CD4-positive, alpha-beta T cell (primary cell): Measurements from ENCODE around the gene KCTD14. TPM values are rescaled to one million over a fixed set of nuclear protein-coding genes. Genes with fewer than 3 reads are reported as not detected.
A peak's percentile ranks its signal among the peaks of the same experiment; 100 is the strongest.

ENCODE experiments used
- ATAC-seq: fragments of 200-7000 bp; cut with Tn5 transposase; one replicate; pipeline ENCODE4 v1.10.0; 2022; ENCODE audit warnings: mild to moderate bottlenecking; ENCODE audit not compliant: poor library complexity
- CTCF ChIA-PET: fragments of 350-600 bp; sonication (Branson Sonifier 250); formaldehyde crosslinking; loops from one replicate; lab custom pipeline; 2021; ENCODE audit warnings: antibody characterized with exemption, inconsistent platforms; lab: Charles Lee
- POLR2A ChIA-PET: fragments of 350-600 bp; sonication (Branson Sonifier 250); formaldehyde crosslinking; loops from one replicate; lab custom pipeline; 2021; ENCODE audit warnings: antibody characterized with exemption, inconsistent platforms; lab: Charles Lee
- DNase-seq, 14 experiments: peaks; one replicate each; pipeline ENCODE4 v3.0.0-alpha.2; 2013 to 2020; ENCODE audit warnings: mixed read lengths in 2 of 14
- H3K27ac ChIP-seq, 2 donors: one replicate each; pipeline versions ENCODE4 v1.5.1 to v1.7.0; 2013; ENCODE audit warnings: low read length in 2 of 2, low read depth in 1 of 2, mild to moderate bottlenecking in 1 of 2
- H3K27me3 ChIP-seq, 2 experiments: 1 replicate in 1 of 2; 2 replicates in 1 of 2; pipeline versions ENCODE4 v1.6.1 to v1.7.0; 2013; ENCODE audit warnings: low read length in 2 of 2, control low read depth in 1 of 2, mild to moderate bottlenecking in 1 of 2, moderate library complexity in 1 of 2; ENCODE audit not compliant: insufficient read depth in 2 of 2, control insufficient read depth in 1 of 2
- H3K36me3 ChIP-seq: one replicate; pipeline ENCODE4 v1.6.1; 2013; ENCODE audit warnings: low read length, control low read depth; ENCODE audit not compliant: insufficient read depth
- H3K4me1 ChIP-seq: one replicate; pipeline ENCODE4 v1.6.1; 2013; ENCODE audit warnings: low read length, control low read depth; ENCODE audit not compliant: insufficient read depth
- H3K4me3 ChIP-seq: one replicate; pipeline ENCODE4 v1.5.1; 2013; ENCODE audit warnings: mild to moderate bottlenecking, low read length, moderate library complexity
- H3K9me3 ChIP-seq, 2 experiments: 1 replicate in 1 of 2; 2 replicates in 1 of 2; pipeline versions ENCODE4 v1.6.1 to v1.7.0; 2013; ENCODE audit warnings: low read length in 2 of 2, mild to moderate bottlenecking in 2 of 2, control low read depth in 1 of 2, moderate library complexity in 1 of 2; ENCODE audit not compliant: control insufficient read depth in 1 of 2, insufficient read depth in 1 of 2
- H3K27ac Mint-ChIP-seq: one replicate; pipeline ENCODE4 v1.8.0; 2020; ENCODE audit warnings: mixed read lengths
- H3K27me3 Mint-ChIP-seq: one replicate; pipeline ENCODE4 v1.8.0; 2021; ENCODE audit warnings: mixed read lengths
- H3K36me3 Mint-ChIP-seq: one replicate; pipeline ENCODE4 v1.8.0; 2021; ENCODE audit warnings: low read depth, mixed read lengths
- H3K4me1 Mint-ChIP-seq: one replicate; pipeline ENCODE4 v1.8.0; 2021; ENCODE audit warnings: low read depth, mixed read lengths
- H3K4me3 Mint-ChIP-seq: one replicate; pipeline ENCODE4 v1.8.0; 2020; ENCODE audit warnings: mild to moderate bottlenecking, mixed read lengths
- H3K9me3 Mint-ChIP-seq: one replicate; pipeline ENCODE4 v1.8.0; 2020; ENCODE audit warnings: mixed read lengths
- intact Hi-C, 2 experiments: fragments of 100-400 bp; cut with DNase I in 1 of 2; cut with micrococcal nuclease in 1 of 2; formaldehyde crosslinking; loops; one replicate each; pipeline versions ENCODE4 v1.15.1 to v1.9.0; 2023 to 2025; cut with DNase I, micrococcal nuclease
- total RNA-seq, 174 experiments: library from RNA in 2 of 174; stranded (reverse) in 2 of 174; gene quantifications; one replicate each; pipeline ENCODE4 v1.2.3 and lab custom pipeline; 2021 to 2026
- TF ChIP-seq, protein P1 (sequence below): fragments of 200-600 bp; IDR thresholded peaks from one replicate; pipeline ENCODE4 v1.8.0; 2022; ENCODE audit warnings: antibody characterized with exemption, mild to moderate bottlenecking

KCTD14 gene
- total RNA-seq, 2 experiments from 2014 or later, result 0.34 TPM; not detected in 1

DNA sequence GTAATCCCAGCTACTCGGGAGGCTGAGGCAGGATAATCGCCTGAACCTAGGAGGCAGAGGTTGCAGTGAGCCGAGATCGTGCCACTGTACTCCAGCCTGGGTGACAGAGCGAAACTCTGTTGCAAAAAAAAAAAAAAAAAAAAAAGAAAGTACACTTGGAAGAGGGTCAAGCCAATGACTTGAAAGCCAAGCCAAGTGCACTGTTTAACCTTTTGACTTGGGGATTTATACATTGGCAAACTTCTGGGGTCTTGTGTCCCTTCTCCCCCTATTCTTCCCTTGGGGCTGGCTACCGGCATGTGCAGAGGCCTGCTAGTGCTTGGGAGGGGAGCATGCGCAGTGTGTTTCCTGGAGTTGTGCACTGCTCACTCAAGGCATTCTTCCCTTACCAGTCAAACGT is 26.3 kb upstream of the KCTD14 start:
- no peaks in the 10 kb centered on the region for H3K9me3 Mint-ChIP-seq
- CTCF ChIA-PET, result no interaction called here
- ATAC-seq (no peak), DNase-seq (no peak)
- Histone ChIP-seq H3K4me3 (no peak overlapping the region), H3K27me3 (no peaks in the 10 kb centered on the region), H3K4me1 (peaks cover 10% of the 10 kb centered on the region), H3K9me3 (no peaks in the 10 kb centered on the region), H3K36me3 (no peaks in the 10 kb centered on the region), H3K27ac (no peak overlapping the region)
- no peak overlapping the region for H3K27ac Mint-ChIP-seq
- POLR2A ChIA-PET, result no interaction called here
- H3K27me3 Mint-ChIP-seq, result no peaks in the 10 kb centered on the region
- H3K4me1 Mint-ChIP-seq, result peaks cover 9% of the 10 kb centered on the region
- no peak overlapping the region for H3K4me3 Mint-ChIP-seq
- intact Hi-C loops, result loop anchor here in 1 of 2 experiments (5.0 kb wide), 1 partner anchor 272 kb away; no protein-coding TSS in a partner anchor
- TF ChIP-seq, protein P1, sequence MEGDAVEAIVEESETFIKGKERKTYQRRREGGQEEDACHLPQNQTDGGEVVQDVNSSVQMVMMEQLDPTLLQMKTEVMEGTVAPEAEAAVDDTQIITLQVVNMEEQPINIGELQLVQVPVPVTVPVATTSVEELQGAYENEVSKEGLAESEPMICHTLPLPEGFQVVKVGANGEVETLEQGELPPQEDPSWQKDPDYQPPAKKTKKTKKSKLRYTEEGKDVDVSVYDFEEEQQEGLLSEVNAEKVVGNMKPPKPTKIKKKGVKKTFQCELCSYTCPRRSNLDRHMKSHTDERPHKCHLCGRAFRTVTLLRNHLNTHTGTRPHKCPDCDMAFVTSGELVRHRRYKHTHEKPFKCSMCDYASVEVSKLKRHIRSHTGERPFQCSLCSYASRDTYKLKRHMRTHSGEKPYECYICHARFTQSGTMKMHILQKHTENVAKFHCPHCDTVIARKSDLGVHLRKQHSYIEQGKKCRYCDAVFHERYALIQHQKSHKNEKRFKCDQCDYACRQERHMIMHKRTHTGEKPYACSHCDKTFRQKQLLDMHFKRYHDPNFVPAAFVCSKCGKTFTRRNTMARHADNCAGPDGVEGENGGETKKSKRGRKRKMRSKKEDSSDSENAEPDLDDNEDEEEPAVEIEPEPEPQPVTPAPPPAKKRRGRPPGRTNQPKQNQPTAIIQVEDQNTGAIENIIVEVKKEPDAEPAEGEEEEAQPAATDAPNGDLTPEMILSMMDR, result no peak
- H3K36me3 Mint-ChIP-seq, result no peaks in the 10 kb centered on the region

DNA sequence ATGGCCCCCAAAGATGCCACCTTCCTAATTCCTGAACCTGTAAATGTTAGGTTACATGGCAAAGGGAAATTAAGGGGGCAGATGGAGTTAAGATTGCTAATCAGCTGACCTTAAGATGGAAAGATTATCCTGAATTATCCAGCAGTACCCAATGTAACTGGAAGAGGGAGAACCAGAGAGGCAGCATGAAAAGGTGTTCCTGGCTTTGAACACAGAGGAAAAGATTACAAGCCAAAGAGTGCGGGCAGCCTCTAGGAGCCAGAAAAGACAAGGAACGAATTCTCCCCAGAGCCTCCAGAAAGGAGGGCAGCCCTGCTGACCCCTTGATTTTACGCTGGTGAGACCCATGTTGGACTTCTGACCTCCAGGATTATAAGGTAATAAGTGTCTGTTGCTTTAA is 25.5 kb upstream of the KCTD14 start:
- H3K4me1 Mint-ChIP-seq, result peaks cover 9% of the 10 kb centered on the region
- H3K27me3 ChIP-seq, result no peaks in the 10 kb centered on the region
- CTCF ChIA-PET, result no interaction called here
- H3K4me3 ChIP-seq, result no peak overlapping the region
- POLR2A ChIA-PET, result no interaction called here
- peaks cover 10% of the 10 kb centered on the region for H3K4me1 ChIP-seq
- no peak for ATAC-seq
- no peak overlapping the region for H3K27ac Mint-ChIP-seq
- no peaks in the 10 kb centered on the region for H3K27me3 Mint-ChIP-seq
- no peaks in the 10 kb centered on the region for H3K9me3 ChIP-seq
- no peaks in the 10 kb centered on the region for H3K9me3 Mint-ChIP-seq
- intact Hi-C loops, result loop anchor here in 1 of 2 experiments (5.0 kb wide), 1 partner anchor 271 kb away; no protein-coding TSS in a partner anchor
- TF ChIP-seq, protein P1, result no peak
- no peak overlapping the region for H3K4me3 Mint-ChIP-seq
- H3K36me3 Mint-ChIP-seq, result no peaks in the 10 kb centered on the region
- DNase-seq, result no peak
- no peak overlapping the region for H3K27ac ChIP-seq
- no peaks in the 10 kb centered on the region for H3K36me3 ChIP-seq

DNA sequence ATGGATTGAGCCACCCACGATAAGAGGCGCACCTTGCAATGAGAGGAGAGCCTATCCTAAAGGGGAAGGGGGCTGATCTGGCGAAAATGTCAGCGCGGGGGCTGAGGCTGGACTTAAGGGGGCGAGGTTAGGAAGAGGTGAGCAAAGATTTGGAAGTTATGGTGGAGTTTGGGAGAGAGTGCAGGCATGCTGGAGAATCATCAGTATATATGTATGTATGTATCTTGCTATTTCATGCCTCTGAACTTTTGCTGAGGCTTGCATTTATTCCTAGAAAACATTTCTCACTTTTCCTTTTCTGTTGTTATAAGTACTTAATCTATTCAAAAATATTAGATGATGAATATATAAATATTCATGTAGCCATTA is 23.4 kb upstream of the KCTD14 start:
- Mint-ChIP-seq H3K4me1 (peaks cover 11% of the 10 kb centered on the region), H3K9me3 (no peaks in the 10 kb centered on the region), H3K27me3 (no peaks in the 10 kb centered on the region), H3K27ac (no peak overlapping the region), H3K36me3 (no peaks in the 10 kb centered on the region), H3K4me3 (no peak overlapping the region)
- Histone ChIP-seq H3K4me1 (peaks cover 10% of the 10 kb centered on the region), H3K36me3 (no peaks in the 10 kb centered on the region), H3K27ac (no peak overlapping the region), H3K4me3 (no peak overlapping the region), H3K9me3 (no peaks in the 10 kb centered on the region), H3K27me3 (no peaks in the 10 kb centered on the region)
- TF ChIP-seq, protein P1, result peak; percentile 22
- ChIA-PET CTCF (interaction anchor here (0.7 to 1.8 kb wide), 12 partner anchors 9 to 371 kb away, joined by 3 to 11 read pairs (median 4); partner anchors contain the start of genes GAB2, INTS4 and THRSP), POLR2A (interaction anchor here (1.3 kb wide), 1 partner anchor 52 kb away, joined by 11 read pairs; the partner anchor contains the start of gene INTS4)
- intact Hi-C loops, result loop anchor here (1.0 to 5.0 kb wide), 4 partner anchors 49 to 270 kb away; no protein-coding TSS in a partner anchor
- ATAC-seq (no peak), DNase-seq (no peak)
